ENCODE measurements around the gene PTGFRN. TPM values are rescaled to one million over a fixed set of nuclear protein-coding genes. Genes with fewer than 3 reads are reported as not detected.

The PTGFRN gene
- polyA plus RNA-seq, 1 donor from 2014 or later, result 20.1 TPM

DNA sequence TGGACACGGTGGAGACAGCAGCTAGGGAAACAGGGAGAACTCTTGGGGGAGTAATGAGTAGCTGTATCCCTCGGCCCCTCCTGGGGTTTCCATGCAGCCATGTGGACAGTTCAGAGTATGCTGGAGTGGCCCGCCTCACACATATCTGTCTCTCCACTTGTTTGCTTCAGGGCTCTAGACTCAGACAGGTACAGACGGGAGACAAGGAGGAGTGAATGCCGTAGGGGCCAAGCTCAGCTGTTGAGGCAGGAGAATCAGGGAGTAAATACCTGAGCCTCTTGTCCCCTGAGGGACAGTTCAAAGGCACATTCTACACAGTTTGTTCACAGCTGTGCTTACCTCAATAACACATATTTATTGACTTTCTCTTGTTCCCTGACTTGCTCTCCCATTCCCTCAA lies 7.7 kb upstream of the PTGFRN start:
- Histone ChIP-seq H4K20me1 (ENCODE audit: insufficient read depth) (no peaks in the 10 kb centered on the region), H3K27ac (ENCODE audit: low read length) (no peak overlapping the region), H3K4me2 (ENCODE audit: low read length) (no peak overlapping the region), H3F3A (ENCODE audit: insufficient read depth, low read length, poor library complexity, severe bottlenecking) (no peaks in the 10 kb centered on the region), H2AFZ (ENCODE audit: low read depth, low read length) (no peak overlapping the region), H3K9me3 (ENCODE audit: low read length) (no peaks in the 10 kb centered on the region), H3K9ac (ENCODE audit: low read length) (no peak overlapping the region), H3K27me3 (ENCODE audit: insufficient read depth, low read depth, low read length) (no peaks in the 10 kb centered on the region), H3K4me3 (ENCODE audit: low read length) (no peak overlapping the region), H3K36me3 (ENCODE audit: insufficient read depth, low read length) (no peaks in the 10 kb centered on the region), H3K9me2 (ENCODE audit: insufficient read depth, low read length) (no peaks in the 10 kb centered on the region), H3K79me2 (replicated peaks; ENCODE audit: insufficient read depth, low read length) (no peaks in the 10 kb centered on the region)
- TF ChIP-seq, protein P1, sequence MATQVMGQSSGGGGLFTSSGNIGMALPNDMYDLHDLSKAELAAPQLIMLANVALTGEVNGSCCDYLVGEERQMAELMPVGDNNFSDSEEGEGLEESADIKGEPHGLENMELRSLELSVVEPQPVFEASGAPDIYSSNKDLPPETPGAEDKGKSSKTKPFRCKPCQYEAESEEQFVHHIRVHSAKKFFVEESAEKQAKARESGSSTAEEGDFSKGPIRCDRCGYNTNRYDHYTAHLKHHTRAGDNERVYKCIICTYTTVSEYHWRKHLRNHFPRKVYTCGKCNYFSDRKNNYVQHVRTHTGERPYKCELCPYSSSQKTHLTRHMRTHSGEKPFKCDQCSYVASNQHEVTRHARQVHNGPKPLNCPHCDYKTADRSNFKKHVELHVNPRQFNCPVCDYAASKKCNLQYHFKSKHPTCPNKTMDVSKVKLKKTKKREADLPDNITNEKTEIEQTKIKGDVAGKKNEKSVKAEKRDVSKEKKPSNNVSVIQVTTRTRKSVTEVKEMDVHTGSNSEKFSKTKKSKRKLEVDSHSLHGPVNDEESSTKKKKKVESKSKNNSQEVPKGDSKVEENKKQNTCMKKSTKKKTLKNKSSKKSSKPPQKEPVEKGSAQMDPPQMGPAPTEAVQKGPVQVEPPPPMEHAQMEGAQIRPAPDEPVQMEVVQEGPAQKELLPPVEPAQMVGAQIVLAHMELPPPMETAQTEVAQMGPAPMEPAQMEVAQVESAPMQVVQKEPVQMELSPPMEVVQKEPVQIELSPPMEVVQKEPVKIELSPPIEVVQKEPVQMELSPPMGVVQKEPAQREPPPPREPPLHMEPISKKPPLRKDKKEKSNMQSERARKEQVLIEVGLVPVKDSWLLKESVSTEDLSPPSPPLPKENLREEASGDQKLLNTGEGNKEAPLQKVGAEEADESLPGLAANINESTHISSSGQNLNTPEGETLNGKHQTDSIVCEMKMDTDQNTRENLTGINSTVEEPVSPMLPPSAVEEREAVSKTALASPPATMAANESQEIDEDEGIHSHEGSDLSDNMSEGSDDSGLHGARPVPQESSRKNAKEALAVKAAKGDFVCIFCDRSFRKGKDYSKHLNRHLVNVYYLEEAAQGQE (IDR thresholded peaks at IDR 0.05; ENCODE audit: borderline replicate concordance), result no peak
- TF ChIP-seq EP300 (conservative IDR thresholded peaks at IDR 0.05; ENCODE audit: poor library complexity, severe bottlenecking), result no peak

DNA sequence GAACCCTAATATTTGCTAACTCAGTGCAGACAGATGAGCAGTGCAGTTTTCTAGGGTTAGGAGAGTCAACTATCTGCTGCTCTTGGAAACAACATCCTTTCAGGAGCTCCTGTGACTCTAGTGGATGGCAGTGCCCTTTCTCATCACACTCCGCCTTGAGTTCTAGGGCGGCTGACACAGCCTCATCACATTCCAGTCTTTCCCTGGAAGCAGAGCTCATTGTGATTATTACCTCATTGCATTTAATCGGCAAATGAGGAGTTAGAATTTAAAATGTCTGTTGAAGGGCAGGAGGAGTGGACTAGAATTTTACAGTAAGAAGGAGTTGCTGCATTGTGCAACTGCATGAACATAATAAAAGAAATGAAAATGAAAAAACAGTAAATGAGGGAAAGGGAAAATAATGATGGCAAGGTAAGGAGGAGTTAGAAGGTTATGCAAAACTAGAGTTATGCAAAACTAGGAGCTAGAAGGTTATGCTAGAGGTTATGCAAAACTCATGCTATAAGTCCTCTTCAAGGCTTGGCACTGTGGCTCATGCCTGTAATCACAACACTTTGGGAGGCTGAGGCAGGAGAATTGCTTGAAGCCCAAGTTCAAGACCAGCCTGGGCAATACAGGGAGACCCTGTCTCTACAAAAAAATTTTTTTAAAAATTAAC lies 6.9 kb upstream of the PTGFRN start:
- no peaks in the 10 kb centered on the region for H3F3A ChIP-seq (ENCODE audit: insufficient read depth, low read length, poor library complexity, severe bottlenecking)
- H3K9me2 ChIP-seq (ENCODE audit: insufficient read depth, low read length), result no peaks in the 10 kb centered on the region
- H3K9ac ChIP-seq (ENCODE audit: low read length), result no peak overlapping the region
- no peak overlapping the region for H3K27ac ChIP-seq (ENCODE audit: low read length)
- no peaks in the 10 kb centered on the region for H4K20me1 ChIP-seq (ENCODE audit: insufficient read depth)
- H3K27me3 ChIP-seq (ENCODE audit: insufficient read depth, low read depth, low read length), result no peaks in the 10 kb centered on the region
- no peak overlapping the region for H3K4me2 ChIP-seq (ENCODE audit: low read length)
- TF ChIP-seq, protein P2, sequence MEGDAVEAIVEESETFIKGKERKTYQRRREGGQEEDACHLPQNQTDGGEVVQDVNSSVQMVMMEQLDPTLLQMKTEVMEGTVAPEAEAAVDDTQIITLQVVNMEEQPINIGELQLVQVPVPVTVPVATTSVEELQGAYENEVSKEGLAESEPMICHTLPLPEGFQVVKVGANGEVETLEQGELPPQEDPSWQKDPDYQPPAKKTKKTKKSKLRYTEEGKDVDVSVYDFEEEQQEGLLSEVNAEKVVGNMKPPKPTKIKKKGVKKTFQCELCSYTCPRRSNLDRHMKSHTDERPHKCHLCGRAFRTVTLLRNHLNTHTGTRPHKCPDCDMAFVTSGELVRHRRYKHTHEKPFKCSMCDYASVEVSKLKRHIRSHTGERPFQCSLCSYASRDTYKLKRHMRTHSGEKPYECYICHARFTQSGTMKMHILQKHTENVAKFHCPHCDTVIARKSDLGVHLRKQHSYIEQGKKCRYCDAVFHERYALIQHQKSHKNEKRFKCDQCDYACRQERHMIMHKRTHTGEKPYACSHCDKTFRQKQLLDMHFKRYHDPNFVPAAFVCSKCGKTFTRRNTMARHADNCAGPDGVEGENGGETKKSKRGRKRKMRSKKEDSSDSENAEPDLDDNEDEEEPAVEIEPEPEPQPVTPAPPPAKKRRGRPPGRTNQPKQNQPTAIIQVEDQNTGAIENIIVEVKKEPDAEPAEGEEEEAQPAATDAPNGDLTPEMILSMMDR (IDR thresholded peaks at IDR 0.05; ENCODE audit: poor library complexity, severe bottlenecking), result no peak
- no peak overlapping the region for H2AFZ ChIP-seq (ENCODE audit: low read depth, low read length)
- no peaks in the 10 kb centered on the region for H3K36me3 ChIP-seq (ENCODE audit: insufficient read depth, low read length)
- no peaks in the 10 kb centered on the region for H3K9me3 ChIP-seq (ENCODE audit: low read length)
- H3K4me3 ChIP-seq (ENCODE audit: low read length), result no peak overlapping the region
- H3K79me2 ChIP-seq (replicated peaks; ENCODE audit: insufficient read depth, low read length), result no peaks in the 10 kb centered on the region

DNA sequence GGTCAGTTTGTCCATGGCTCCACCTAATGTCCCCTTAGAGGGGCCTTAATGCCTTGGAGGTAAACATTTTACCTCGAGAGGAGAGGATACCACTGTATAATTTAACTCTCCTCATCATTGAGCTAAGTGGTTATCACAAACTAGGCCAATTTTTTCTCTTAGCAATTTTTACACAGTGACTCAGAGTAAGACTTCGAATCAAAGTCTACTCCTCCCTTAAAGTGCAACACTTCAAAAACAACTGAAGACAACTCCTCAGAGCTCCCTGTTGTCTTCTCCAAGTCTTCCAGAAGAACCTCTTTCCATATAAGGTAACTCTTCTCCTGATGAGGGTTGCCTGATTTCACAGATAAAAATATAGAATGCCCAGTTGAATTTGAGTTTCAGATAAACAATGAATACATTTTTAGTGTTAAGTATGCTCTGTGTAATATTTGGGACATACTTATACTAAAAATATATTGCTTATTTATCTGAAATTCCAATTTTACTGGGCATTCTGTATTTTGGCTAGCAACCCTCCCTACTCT lies 4.9 kb upstream of the PTGFRN start:
- H3K4me3 ChIP-seq (ENCODE audit: low read length), result no peak overlapping the region
- H3F3A ChIP-seq (ENCODE audit: insufficient read depth, low read length, poor library complexity, severe bottlenecking), result no peaks in the 10 kb centered on the region

More for the DNA sequence above, 4.9 kb upstream of the PTGFRN start:
- Histone ChIP-seq H2AFZ (ENCODE audit: low read depth, low read length) (no peak overlapping the region), H3K9me3 (ENCODE audit: low read length) (no peaks in the 10 kb centered on the region), H3K79me2 (replicated peaks; ENCODE audit: insufficient read depth, low read length) (no peaks in the 10 kb centered on the region), H3K9me2 (ENCODE audit: insufficient read depth, low read length) (no peaks in the 10 kb centered on the region), H3K36me3 (ENCODE audit: insufficient read depth, low read length) (no peaks in the 10 kb centered on the region), H3K27ac (ENCODE audit: low read length) (no peak overlapping the region), H4K20me1 (ENCODE audit: insufficient read depth) (no peaks in the 10 kb centered on the region), H3K27me3 (ENCODE audit: insufficient read depth, low read depth, low read length) (no peaks in the 10 kb centered on the region), H3K4me2 (ENCODE audit: low read length) (no peak overlapping the region), H3K9ac (ENCODE audit: low read length) (no peak overlapping the region)
- no peak for TF ChIP-seq RAD21 (conservative IDR thresholded peaks at IDR 0.05)
- TF ChIP-seq, protein P2 (IDR thresholded peaks at IDR 0.05; ENCODE audit: poor library complexity, severe bottlenecking), result no peak
- TF ChIP-seq EZH2 (IDR thresholded peaks at IDR 0.05; ENCODE audit: borderline replicate concordance, insufficient read depth, low read length, poor library complexity, severe bottlenecking), result no peak
- no peak for TF ChIP-seq TAF1 (IDR thresholded peaks at IDR 0.05; ENCODE audit: low read depth)
- TF ChIP-seq EP300 (conservative IDR thresholded peaks at IDR 0.05; ENCODE audit: poor library complexity, severe bottlenecking), result no peak
- no peak for TF ChIP-seq POLR2AphosphoS5 (IDR thresholded peaks at IDR 0.05)
